NB4 (cell line): ENCODE results near the gene MAGI1.

Experiments used
- DNase-seq: peaks from one replicate; pipeline ENCODE4 v3.0.0; 2010; ENCODE audit warnings: low read depth
- H3K4me3 ChIP-seq: one replicate; pipeline ENCODE4 v1.5.1; 2011; ENCODE audit warnings: mild to moderate bottlenecking, low read depth, low read length, moderate library complexity
- CTCF ChIP-seq: IDR thresholded peaks from one replicate; pipeline ENCODE4 v1.5.1; 2012; ENCODE audit warnings: low read depth, low read length
- MYC ChIP-seq: IDR thresholded peaks from 2 replicates; pipeline ENCODE4 v1.6.1; 2011; ENCODE audit warnings: low read depth, low read length
- POLR2A ChIP-seq: IDR thresholded peaks from 2 replicates; pipeline ENCODE4 v1.6.1; 2011; ENCODE audit warnings: mild to moderate bottlenecking; ENCODE audit not compliant: insufficient read length; ENCODE audit errors: extremely low read depth
- TF ChIP-seq, protein P1 (sequence below): IDR thresholded peaks from 2 replicates; pipeline ENCODE4 v1.6.1; 2011; ENCODE audit warnings: low read depth, low read length

The MAGI1 gene

DNA sequence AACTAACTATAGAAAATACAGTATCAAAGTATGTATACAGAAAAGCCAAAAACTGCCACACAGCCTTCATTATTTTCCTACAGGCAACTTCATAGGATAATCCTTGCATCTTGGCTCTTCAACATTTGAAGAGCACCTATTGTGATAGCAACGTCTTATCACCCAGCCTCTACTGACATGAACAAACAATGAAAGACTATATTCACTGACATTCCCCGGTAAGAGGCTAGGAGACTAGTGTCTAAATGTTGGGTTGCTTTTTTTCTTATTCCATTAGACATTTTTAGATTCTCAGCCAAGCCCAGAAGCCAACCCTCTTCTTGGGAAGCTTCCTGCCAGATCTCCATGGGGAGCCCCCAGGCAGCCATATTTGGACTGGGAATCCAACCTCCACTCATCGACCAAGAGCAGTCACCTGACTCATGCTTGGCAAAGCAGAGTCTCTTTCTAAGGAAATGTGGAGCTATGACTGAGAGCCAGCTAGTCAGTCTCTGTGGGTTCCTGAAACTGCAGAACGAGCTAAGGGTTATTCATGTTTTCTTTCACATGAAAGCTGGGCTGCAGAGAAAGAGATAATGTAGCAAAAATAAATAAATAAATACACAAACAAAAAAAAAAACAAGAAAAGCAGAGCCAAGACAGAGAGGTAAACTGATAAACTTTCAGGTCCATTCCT lies 227.5 kb downstream of the MAGI1 start:
- H3K4me3 ChIP-seq, result no peak overlapping the region
- TF ChIP-seq MYC, result no peak
- TF ChIP-seq, protein P1, sequence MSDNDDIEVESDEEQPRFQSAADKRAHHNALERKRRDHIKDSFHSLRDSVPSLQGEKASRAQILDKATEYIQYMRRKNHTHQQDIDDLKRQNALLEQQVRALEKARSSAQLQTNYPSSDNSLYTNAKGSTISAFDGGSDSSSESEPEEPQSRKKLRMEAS, result no peak
- TF ChIP-seq POLR2A, result no peak
- no peak for TF ChIP-seq CTCF
- no peak for DNase-seq

DNA sequence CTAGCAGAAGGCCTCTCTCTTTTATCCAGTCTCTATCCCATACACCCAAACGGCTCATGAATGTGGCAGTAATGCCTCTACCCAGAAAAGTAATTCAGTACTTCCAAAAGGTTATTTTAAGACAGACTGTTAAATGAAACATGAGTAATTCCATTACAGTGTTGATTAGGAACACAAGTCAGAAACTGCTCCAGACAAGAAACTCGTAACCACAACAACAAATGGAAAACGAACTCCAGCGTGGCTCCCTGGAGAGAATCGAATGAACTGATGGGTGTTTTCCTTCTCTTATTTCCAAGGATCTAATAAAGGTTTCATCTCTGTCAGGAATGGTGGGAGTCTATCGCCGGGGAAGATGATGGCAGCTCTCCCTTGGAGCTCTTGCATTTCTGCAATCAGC lies 228.4 kb downstream of the MAGI1 start:
- H3K4me3 ChIP-seq, result no peak overlapping the region
- DNase-seq, result no peak

DNA sequence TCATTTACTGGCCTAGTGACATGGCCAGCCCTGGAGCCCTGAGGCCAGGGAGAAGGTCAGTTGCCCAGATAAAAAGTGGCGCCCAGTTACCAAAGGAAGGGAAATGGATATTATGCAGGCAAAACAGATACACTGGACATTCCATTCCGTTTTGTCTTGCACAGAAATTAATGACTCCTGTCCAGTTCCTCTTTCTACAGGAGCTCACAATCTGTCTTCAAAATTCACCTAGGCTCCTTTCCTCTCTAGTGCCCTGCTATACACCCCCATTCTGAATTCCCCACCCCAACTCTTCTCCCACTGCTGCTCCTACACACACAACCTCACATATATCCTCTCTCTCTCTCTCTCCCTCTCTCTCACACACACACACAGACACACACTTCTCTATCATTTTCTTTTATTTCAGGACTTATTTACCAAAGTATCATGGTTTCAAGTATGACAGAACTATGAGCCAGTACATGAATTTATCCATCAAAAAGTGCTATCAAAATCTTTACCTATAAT lies 229.0 kb downstream of the MAGI1 start:
- H3K4me3 ChIP-seq, result no peak overlapping the region
- no peak for TF ChIP-seq POLR2A
- TF ChIP-seq CTCF, result no peak
- no peak for DNase-seq

More for the DNA sequence above, 228.4 kb downstream of the MAGI1 start:
- TF ChIP-seq MYC, result no peak
- no peak for TF ChIP-seq POLR2A
- TF ChIP-seq CTCF, result no peak
- TF ChIP-seq, protein P1, result no peak

- DNase-seq, result no peak
- TF ChIP-seq MYC (no peak), CTCF (no peak), POLR2A (no peak)
- TF ChIP-seq, protein P1, result no peak
- H3K4me3 ChIP-seq, result no peak overlapping the region
Measured at GRCh38 chr3:65808824-65809223, 229.9 kb downstream of the MAGI1 start.

DNA sequence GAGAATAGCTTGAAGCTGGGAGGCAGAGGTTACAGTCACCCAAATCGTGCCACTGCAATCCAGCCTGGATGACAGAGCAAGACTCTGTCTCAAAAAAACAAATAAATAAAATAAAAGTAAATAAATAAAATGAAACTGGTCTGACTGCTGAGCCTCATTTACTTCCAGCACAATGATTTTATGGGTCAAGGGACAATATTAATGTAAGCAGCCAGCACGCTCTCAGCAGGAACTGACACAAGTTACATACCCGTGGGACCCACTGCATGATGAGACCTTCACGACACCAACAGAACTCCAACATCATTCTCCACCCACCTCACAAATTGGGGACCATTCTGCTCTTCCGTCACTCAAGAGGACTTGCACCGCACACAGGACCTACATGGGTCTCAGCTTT lies 230.3 kb downstream of the MAGI1 start:
- TF ChIP-seq POLR2A, result no peak
- no peak for TF ChIP-seq MYC
- TF ChIP-seq CTCF, result no peak
- TF ChIP-seq, protein P1, result no peak
- no peak overlapping the region for H3K4me3 ChIP-seq
- DNase-seq, result no peak

- DNase-seq, result no peak
- TF ChIP-seq MYC, result no peak
- no peak for TF ChIP-seq POLR2A
- TF ChIP-seq, protein P1, result no peak
- no peak for TF ChIP-seq CTCF
- H3K4me3 ChIP-seq, result no peak overlapping the region
Measured at GRCh38 chr3:65807225-65807624, 231.5 kb downstream of the MAGI1 start.
